DMS153 treated with DMSO at 0.1 percent for 48 hours (cell line): Measurements from ENCODE around the gene EXOC6B.

Experiments
- DNase-seq: peaks from one replicate; lab custom pipeline; 2025; ENCODE audit not compliant: unreplicated experiment; lab: John Stamatoyannopoulos, UW

The EXOC6B gene

GRCh38 chr2:72388263-72388662 is 437.6 kb downstream of the EXOC6B start:
- no peak for DNase-seq

GRCh38 chr2:72386288-72386687 is 439.5 kb downstream of the EXOC6B start:
- no peak for DNase-seq

GRCh38 chr2:72378753-72379348 is 447.0 kb downstream of the EXOC6B start:
- DNase-seq = no peak

- no peak for DNase-seq
These were observed 458.2 kb downstream of the EXOC6B start for GRCh38 chr2:72367530-72368225.

- DNase-seq = no peak
These were observed 462.4 kb downstream of the EXOC6B start for GRCh38 chr2:72363406-72363805.

- no peak for DNase-seq
These were observed 463.1 kb downstream of the EXOC6B start for GRCh38 chr2:72362733-72363132.

- DNase-seq = no peak
These were observed 464.3 kb downstream of the EXOC6B start for GRCh38 chr2:72361521-72361920.

- no peak for DNase-seq
These were observed 464.8 kb downstream of the EXOC6B start for GRCh38 chr2:72361042-72361441.

- no peak for DNase-seq
These were observed 475.0 kb downstream of the EXOC6B start for GRCh38 chr2:72350852-72351251.

- DNase-seq = no peak
These were observed 476.8 kb downstream of the EXOC6B start for GRCh38 chr2:72349016-72349415.

GRCh38 chr2:72347081-72347480 is 478.8 kb downstream of the EXOC6B start:
- DNase-seq = no peak

GRCh38 chr2:72341639-72342038 is 484.2 kb downstream of the EXOC6B start:
- no peak for DNase-seq

GRCh38 chr2:72340665-72341064 is 485.2 kb downstream of the EXOC6B start:
- DNase-seq = no peak

- no peak for DNase-seq
These were observed 487.8 kb downstream of the EXOC6B start for GRCh38 chr2:72338076-72338475.

GRCh38 chr2:72332720-72333119 is 493.1 kb downstream of the EXOC6B start:
- no peak for DNase-seq

GRCh38 chr2:72330652-72331051 is 495.2 kb downstream of the EXOC6B start:
- DNase-seq = peak; percentile 74

- DNase-seq = no peak
These were observed 499.1 kb downstream of the EXOC6B start for GRCh38 chr2:72326759-72327158.

- no peak for DNase-seq
These were observed 500.0 kb downstream of the EXOC6B start for GRCh38 chr2:72325592-72326422.

GRCh38 chr2:72316774-72317173 is 509.1 kb downstream of the EXOC6B start:
- DNase-seq = no peak

- no peak for DNase-seq
These were observed 525.6 kb downstream of the EXOC6B start for GRCh38 chr2:72300147-72300684.

GRCh38 chr2:72293620-72294019 is 532.2 kb downstream of the EXOC6B start:
- no peak for DNase-seq

- DNase-seq = no peak
These were observed 533.4 kb downstream of the EXOC6B start for GRCh38 chr2:72292433-72292832.
